ENCODE data around the gene TRIM71.

DNA sequence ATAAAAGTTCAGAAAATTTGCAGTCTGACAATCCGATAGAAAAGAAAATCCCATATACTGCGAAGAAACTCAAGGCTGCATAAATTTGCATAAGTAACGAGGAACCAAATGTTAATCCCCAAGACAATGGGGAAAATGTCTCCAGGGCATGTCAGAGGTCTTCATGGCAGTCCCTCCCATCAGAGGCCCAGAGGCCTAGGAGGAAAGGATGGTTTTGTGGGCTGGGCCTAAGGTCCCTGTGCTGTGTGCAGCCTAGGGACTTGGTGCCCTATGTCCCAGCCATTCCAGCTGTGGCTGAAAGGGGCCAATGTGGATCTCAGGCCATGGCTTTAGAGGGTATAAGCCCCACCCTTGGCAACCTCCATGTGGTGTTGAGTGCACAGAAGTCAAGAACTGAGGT lies 112.4 kb downstream of the TRIM71 start:
- TF ChIP-seq, protein P1, sequence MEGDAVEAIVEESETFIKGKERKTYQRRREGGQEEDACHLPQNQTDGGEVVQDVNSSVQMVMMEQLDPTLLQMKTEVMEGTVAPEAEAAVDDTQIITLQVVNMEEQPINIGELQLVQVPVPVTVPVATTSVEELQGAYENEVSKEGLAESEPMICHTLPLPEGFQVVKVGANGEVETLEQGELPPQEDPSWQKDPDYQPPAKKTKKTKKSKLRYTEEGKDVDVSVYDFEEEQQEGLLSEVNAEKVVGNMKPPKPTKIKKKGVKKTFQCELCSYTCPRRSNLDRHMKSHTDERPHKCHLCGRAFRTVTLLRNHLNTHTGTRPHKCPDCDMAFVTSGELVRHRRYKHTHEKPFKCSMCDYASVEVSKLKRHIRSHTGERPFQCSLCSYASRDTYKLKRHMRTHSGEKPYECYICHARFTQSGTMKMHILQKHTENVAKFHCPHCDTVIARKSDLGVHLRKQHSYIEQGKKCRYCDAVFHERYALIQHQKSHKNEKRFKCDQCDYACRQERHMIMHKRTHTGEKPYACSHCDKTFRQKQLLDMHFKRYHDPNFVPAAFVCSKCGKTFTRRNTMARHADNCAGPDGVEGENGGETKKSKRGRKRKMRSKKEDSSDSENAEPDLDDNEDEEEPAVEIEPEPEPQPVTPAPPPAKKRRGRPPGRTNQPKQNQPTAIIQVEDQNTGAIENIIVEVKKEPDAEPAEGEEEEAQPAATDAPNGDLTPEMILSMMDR (IDR thresholded peaks at IDR 0.05; ENCODE audit: insufficient read depth, low read length, poor library complexity, severe bottlenecking), result no peak
- TF ChIP-seq EZH2phosphoT487 (conservative IDR thresholded peaks at IDR 0.05; ENCODE audit: low read length), result no peak
